ENCODE results near the gene CACNA1B.

Gene CACNA1B

DNA sequence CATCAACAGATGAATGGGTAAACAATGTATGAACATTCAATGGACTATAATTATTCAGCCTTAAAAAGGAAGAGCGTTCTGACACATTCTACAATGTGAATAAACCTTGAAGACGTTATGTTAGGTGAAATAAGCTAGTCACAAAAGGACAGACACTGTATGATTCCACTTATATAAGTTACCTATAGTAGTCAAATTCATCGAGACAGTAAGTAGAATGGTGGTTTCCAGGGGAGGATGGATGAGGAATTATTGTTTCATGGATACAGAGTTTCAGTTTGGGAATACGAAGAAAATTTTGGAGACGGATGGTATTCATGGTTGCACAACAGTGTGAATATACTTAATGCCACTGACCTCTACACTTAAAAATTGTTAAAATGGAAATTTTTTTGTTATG, 216.4 kb downstream of the CACNA1B start:
- no peak overlapping the region for H3K4me3 ChIP-seq (replicated peaks; ENCODE audit: low read depth, low read length)
- TF ChIP-seq, protein P1, sequence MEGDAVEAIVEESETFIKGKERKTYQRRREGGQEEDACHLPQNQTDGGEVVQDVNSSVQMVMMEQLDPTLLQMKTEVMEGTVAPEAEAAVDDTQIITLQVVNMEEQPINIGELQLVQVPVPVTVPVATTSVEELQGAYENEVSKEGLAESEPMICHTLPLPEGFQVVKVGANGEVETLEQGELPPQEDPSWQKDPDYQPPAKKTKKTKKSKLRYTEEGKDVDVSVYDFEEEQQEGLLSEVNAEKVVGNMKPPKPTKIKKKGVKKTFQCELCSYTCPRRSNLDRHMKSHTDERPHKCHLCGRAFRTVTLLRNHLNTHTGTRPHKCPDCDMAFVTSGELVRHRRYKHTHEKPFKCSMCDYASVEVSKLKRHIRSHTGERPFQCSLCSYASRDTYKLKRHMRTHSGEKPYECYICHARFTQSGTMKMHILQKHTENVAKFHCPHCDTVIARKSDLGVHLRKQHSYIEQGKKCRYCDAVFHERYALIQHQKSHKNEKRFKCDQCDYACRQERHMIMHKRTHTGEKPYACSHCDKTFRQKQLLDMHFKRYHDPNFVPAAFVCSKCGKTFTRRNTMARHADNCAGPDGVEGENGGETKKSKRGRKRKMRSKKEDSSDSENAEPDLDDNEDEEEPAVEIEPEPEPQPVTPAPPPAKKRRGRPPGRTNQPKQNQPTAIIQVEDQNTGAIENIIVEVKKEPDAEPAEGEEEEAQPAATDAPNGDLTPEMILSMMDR (IDR thresholded peaks at IDR 0.05; ENCODE audit: low read depth, low read length, missing control alignments), result no peak
- no peak for DNase-seq (ENCODE audit: extremely low read depth, low read depth)

DNA sequence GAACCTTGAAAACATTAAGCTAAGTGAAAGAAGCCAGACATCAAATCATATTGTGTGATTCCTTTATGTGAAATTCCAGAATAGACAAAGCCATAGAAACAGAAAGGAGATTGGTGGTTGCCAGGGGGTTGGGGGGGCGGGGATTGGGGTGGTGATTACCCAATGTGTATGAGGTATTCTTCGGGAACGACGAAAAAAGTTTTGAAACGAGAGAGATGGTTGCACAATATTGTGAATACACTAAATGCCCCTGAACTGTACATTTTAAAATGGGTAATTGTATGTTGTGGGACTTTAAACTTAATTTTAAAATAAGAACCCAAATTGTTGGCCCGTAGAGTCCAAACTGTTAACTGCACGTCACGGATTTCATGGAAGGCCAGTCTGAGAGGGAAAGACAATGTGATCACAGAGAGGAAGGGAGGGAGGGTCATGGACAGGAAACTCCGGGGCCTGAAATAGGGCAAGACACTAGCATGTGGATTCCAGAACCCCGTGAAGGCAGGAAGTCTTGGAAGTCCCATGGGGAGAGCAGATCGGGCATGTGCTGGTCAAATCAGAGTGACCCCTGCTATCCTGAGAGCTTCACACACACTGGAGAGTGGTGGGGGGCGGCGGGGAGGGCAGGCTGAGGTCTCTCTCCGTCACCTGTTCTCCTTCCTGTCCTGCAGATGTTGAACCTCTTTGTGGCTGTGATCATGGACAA, 218.4 kb downstream of the CACNA1B start:
- no peak for DNase-seq (ENCODE audit: extremely low read depth, low read depth)
- TF ChIP-seq, protein P1 (IDR thresholded peaks at IDR 0.05; ENCODE audit: low read depth, low read length, missing control alignments), result no peak
- H3K4me3 ChIP-seq (replicated peaks; ENCODE audit: low read depth, low read length), result no peak overlapping the region

DNA sequence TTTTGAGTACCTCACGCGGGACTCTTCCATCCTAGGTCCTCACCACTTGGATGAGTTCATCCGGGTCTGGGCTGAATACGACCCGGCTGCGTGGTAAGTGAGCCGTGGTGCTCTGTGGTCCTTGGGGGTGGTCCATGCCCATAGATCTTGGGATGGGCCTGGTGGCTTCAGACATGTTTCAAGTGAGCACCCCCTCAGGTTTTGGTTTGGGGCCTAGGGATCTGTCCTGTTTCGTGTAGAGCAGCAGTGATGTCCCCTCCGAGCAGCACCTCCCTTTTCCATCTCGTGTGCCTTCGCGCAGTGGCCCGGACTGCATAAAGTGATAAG, 218.9 kb downstream of the CACNA1B start:
- DNase-seq (ENCODE audit: extremely low read depth, low read depth), result no peak
- TF ChIP-seq, protein P1 (IDR thresholded peaks at IDR 0.05; ENCODE audit: low read depth, low read length, missing control alignments), result no peak
- H3K4me3 ChIP-seq (replicated peaks; ENCODE audit: low read depth, low read length), result no peak overlapping the region

DNA sequence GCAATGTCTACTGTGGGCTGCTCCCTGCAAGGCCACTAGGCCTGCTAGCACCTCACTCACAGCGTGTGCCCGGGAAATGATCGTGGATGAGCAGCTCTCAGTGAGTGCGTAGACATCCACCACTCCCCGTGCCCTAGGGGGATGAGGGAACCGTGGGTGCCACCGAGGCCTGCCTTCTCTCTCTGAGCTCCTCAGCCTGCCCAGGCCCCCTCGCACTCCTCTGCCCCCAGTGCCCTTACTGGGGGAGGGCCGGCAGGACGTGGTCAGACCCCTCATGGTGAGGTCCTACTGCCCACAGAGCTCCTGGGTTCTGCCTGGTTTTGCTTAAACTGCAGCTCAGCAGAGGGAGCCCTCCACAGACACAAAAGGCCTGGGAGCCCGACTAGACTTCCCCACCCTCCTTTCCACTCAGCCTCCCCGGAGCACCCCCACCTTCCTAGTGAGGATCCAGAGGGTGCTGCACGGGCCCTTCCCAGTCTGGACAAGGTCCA, 220.0 kb downstream of the CACNA1B start:
- DNase-seq (ENCODE audit: extremely low read depth, low read depth), result no peak
- H3K4me3 ChIP-seq (replicated peaks; ENCODE audit: low read depth, low read length), result no peak overlapping the region
- TF ChIP-seq, protein P1 (IDR thresholded peaks at IDR 0.05; ENCODE audit: low read depth, low read length, missing control alignments), result no peak

DNA sequence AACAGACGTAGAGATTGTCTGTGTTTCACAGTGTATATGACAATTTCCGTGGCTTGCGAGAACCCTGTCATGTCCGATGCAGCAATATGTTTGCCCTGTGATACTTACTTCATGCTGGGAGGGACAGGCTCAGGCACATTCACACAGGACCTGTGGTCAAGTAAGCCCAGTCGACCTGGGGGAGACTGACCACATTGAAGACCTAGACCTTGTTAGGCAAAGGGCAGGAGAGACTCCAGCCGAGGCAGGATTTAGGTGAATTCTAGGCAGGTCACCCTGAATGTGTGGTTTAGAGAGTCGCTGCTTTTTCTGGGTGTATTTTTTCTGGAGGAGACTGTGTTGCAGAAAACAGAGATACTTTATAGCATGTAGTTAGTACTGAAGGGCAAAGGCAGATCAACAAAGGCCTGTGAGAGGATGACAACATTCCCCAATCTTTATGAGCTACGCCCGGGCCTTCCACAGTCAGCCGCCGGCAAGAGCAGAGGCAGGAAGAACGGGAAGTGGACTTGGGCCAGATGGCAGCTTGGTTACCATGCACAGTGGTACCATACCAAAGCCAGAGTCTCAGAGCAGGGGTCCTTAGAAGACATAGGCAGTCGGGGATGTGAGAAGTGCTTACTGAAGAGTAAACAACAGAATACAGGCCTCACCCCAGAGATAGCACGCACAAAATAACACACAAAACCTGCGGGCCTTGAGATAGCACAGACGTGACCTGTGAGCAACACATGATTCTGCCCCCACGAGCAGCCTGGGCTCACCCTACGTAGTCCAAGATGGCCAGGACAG, 220.7 kb downstream of the CACNA1B start:
- no peak for DNase-seq (ENCODE audit: extremely low read depth, low read depth)
- H3K4me3 ChIP-seq (replicated peaks; ENCODE audit: low read depth, low read length), result no peak overlapping the region
- TF ChIP-seq, protein P1 (IDR thresholded peaks at IDR 0.05; ENCODE audit: low read depth, low read length, missing control alignments), result no peak

DNA sequence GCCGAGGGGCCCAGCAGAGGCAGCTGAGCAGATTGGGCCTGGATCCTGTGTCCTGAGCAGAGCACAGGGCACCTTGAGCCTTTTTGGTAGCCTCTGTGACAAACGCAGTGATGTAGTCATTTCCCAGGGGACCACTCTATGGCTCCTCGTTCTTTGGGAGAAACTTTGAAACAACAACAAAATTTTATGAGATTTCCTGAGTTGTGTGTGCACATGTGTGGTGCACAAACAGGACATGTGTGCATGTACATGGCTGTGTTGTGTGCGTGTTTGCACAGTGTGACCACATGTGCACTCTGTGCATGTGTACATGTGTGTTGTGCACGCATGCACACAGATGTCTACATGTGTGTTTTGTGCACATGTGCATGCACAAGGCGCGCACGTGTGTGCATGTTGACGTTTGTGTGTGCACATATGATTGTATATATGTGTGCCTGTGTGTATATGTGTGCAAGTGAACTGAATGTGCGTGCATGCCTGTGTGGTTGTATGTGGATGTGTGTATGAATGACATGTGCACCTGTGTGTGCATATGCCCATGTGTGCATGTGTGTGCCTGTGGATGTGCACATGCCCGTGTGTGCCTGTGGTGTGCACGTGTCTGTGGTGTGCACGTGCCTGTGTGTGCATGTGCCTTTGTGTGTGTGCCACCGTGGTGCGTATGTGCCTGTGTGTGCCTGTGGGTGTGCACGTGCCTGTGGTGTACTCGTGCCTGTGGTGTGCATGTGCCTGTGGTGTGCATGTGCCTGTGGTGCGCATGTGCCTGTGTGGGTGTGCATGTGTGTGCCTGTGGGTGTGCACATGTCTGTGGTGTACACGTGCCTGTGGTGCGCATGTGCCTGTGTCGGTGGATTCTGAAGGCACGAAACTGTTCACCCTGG, 221.6 kb downstream of the CACNA1B start:
- H3K4me3 ChIP-seq (replicated peaks; ENCODE audit: low read depth, low read length), result no peak overlapping the region
- no peak for DNase-seq (ENCODE audit: extremely low read depth, low read depth)
- TF ChIP-seq, protein P1 (IDR thresholded peaks at IDR 0.05; ENCODE audit: low read depth, low read length, missing control alignments), result no peak
